Dendritic cell treated with granulocyte-macrophage colony-stimulating factor and Interleukin-4, amounts not matched to agents 40 ng/mL and 50 ng/mL, for 4 days (primary cell): ENCODE data around the gene SMIM12.

Experiments used
- H3K27ac Mint-ChIP-seq: one replicate; pipeline ENCODE4 v1.8.0; 2022; ENCODE audit warnings: mild to moderate bottlenecking, mixed read lengths
- H3K27me3 Mint-ChIP-seq: one replicate; pipeline ENCODE4 v1.8.0; 2022; ENCODE audit warnings: mild to moderate bottlenecking, mixed read lengths
- H3K36me3 Mint-ChIP-seq: one replicate; pipeline ENCODE4 v1.8.0; 2022; ENCODE audit warnings: low read depth, mixed read lengths
- H3K4me1 Mint-ChIP-seq: one replicate; pipeline ENCODE4 v1.8.0; 2022; ENCODE audit warnings: low read depth, mixed read lengths
- H3K4me3 Mint-ChIP-seq: one replicate; pipeline ENCODE4 v1.8.0; 2022; ENCODE audit warnings: mild to moderate bottlenecking, moderate library complexity, mixed read lengths
- H3K9me3 Mint-ChIP-seq: one replicate; pipeline ENCODE4 v1.8.0; 2022; ENCODE audit warnings: mixed read lengths
- intact Hi-C: fragments of 100-400 bp; cut with micrococcal nuclease; formaldehyde crosslinking; loops from one replicate; pipeline ENCODE4 v1.15.0; 2022

SMIM12 gene

DNA sequence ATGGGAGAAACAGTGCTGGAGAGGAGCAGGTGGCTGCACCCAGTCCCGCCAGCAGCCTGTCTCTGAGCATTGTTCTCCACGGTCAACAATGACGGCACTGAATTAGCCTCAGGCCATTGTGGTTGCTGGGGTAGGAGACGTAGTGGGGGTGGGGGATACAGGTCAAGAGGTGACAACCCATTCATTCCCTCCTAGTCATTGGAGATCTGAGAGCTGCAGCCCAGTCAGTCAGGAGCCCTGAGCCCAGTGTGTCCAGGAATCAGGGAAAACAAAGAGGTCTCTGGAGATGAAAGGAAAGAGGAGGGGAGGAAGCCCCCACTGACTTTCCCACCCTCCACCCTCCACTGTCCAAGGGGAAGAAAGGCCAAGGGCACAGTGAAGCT is 15.3 kb downstream of the SMIM12 start:
- Mint-ChIP-seq H3K4me1 (peaks cover 19% of the 10 kb centered on the region), H3K4me3 (no peak overlapping the region), H3K9me3 (no peaks in the 10 kb centered on the region), H3K27me3 (no peaks in the 10 kb centered on the region), H3K36me3 (peaks cover 24% of the 10 kb centered on the region), H3K27ac (no peak overlapping the region)
- intact Hi-C loops = no loop called here

DNA sequence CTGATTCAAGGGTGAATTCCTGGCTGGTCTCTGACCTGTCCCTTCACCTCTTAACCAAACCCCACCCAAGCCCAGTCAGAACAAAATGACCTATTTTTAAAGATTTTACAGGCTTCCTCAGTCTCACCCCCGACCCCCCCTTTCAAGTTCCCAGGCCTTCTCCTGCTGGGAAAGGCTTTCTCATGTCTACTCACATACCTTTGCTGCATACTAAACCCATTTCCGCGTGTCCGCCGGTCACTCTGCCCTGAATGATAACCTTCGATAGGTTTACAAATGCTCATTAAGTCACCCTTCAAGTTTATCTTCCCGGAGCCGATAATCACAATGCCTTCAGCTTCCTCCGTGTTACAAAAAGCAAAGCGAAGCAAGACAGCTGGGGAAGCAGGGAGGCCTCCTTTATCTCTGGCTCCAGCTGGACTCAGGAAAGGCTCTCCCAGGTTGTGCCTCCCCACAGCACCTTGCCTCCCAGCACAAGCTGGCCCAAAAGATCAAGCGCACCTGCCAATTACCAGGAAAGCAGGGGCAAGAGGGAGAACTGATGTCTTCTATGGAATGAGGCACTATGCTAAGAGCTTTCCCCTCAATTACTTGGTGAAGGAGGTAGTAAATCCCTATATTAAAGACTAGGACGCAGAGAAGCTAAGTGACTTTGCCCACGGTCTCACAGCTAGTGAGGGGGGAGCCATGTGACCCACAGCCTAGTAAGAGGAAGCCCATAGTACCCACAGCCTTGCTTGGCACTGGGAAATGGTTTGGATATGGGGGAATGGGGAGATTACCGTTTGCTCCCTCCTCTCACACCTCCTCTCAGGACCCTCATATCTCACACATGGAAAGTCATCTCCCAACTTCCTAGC is 15.9 kb downstream of the SMIM12 start:
- Mint-ChIP-seq H3K4me1 (peaks cover 18% of the 10 kb centered on the region), H3K4me3 (no peak overlapping the region), H3K27ac (no peak overlapping the region), H3K36me3 (peaks cover 17% of the 10 kb centered on the region), H3K27me3 (no peaks in the 10 kb centered on the region), H3K9me3 (no peaks in the 10 kb centered on the region)
- intact Hi-C loops = no loop called here

DNA sequence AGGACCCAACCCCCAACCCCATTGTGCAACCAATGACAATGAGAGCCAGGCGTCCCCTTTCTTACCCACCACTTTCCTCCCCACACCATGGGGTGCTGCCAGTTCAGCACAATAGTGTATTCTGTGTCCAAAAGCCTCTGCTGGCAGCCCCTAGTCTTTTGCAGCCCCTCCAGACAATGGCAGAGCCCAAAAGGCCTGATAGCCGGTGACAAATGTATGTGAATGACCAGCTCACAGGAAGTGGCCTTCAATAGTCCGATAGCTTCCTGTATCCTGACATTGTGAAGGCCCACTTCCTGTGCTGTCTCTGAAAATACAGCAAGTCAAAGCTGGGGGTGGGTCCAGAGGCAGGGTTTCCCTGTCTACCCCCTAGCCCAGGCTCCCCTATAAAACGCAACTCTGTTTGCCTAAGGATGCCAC is 16.6 kb downstream of the SMIM12 start:
- intact Hi-C loops = no loop called here
- Mint-ChIP-seq H3K36me3 (peaks cover 11% of the 10 kb centered on the region), H3K27me3 (no peaks in the 10 kb centered on the region), H3K4me1 (peaks cover 14% of the 10 kb centered on the region), H3K4me3 (no peak overlapping the region), H3K9me3 (no peaks in the 10 kb centered on the region), H3K27ac (no peak overlapping the region)

DNA sequence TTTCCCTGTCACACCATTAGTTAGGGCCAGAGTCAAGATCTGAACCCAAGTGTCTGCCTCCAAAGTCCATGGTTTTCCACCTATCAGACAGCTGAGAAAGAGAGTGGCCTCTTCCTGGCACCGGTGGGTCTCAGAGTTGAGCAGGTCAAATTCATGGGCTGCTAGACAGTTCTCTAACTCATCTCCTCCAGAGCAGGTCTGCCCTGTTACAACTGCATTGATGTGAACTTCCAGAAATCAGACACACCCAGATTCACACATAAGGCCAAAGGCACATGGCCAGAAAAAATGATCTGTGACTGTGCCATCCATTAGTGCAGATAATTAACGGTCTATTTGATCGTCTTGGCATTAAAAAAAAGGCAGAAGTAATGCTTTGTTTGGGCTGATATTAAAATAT is 17.5 kb downstream of the SMIM12 start:
- H3K9me3 Mint-ChIP-seq = no peaks in the 10 kb centered on the region
- no peak overlapping the region for H3K4me3 Mint-ChIP-seq
- no peaks in the 10 kb centered on the region for H3K27me3 Mint-ChIP-seq
- H3K36me3 Mint-ChIP-seq = peaks cover 2% of the 10 kb centered on the region
- no peak overlapping the region for H3K27ac Mint-ChIP-seq
- intact Hi-C loops = no loop called here
- peaks cover 14% of the 10 kb centered on the region for H3K4me1 Mint-ChIP-seq

DNA sequence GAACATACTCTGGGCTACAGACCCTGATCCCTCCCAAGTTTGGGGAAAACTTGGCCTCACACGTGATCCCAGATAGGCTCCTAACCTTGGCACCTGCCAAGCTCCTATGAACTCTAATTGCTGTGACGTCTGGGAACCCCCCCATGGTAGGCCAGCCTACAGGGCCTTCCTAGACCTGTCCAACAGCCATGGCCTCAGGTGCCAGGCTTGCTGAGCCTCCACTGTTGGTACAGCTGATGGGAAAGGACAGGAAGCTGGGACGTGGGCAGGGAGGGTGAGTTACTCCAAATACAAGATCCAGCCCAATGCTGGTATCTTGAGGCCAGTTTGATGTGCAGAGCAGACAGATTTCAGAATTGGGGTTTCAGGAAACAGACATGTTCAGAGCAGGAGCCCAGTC is 19.1 kb downstream of the SMIM12 start:
- H3K4me3 Mint-ChIP-seq = no peak overlapping the region
- H3K36me3 Mint-ChIP-seq = no peaks in the 10 kb centered on the region
- H3K27me3 Mint-ChIP-seq = no peaks in the 10 kb centered on the region
- H3K9me3 Mint-ChIP-seq = no peaks in the 10 kb centered on the region
- H3K27ac Mint-ChIP-seq = no peak overlapping the region
- H3K4me1 Mint-ChIP-seq = peaks cover 14% of the 10 kb centered on the region
- intact Hi-C loops = no loop called here

DNA sequence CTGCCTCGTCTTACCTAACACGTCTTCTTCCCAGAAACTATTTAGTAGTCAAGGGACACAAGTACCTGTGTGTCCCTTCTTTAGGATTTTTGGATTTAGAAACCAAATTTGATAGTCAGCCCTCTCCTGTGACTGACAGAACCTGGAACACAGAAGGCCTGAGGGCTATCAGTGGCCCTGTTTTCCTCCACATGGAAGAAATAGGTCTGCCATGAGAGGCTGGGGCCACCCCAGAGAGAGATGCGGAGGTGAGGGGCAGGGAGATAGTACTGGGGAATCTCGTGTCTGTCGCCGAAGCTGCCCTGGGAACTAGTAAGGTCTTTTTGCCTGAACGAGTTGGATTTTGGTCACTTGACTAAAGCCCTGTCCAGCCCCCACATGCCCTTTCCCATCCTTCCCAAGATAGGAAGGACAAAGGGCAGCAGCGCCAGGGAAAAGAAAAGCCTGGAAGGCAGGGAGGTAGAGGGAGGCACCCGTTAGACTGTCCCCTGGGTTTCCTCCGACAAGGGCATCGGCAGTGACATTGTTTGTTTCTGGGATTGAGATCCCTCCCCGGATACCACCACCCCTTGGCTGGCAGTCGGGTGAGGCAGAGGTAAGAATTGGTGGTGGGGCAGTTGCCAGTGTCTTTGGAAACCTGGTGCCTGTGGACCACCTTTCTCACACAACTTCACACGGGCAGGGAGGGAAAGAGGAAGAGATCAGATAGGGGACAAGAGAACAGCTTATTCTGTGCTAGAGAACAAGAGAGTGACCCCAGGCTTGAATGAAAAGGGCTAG is 19.8 kb downstream of the SMIM12 start:
- no peaks in the 10 kb centered on the region for H3K9me3 Mint-ChIP-seq
- intact Hi-C loops = no loop called here
- no peak overlapping the region for H3K27ac Mint-ChIP-seq
- no peaks in the 10 kb centered on the region for H3K36me3 Mint-ChIP-seq
- H3K4me1 Mint-ChIP-seq = peaks cover 14% of the 10 kb centered on the region
- H3K4me3 Mint-ChIP-seq = no peak overlapping the region
- no peaks in the 10 kb centered on the region for H3K27me3 Mint-ChIP-seq

DNA sequence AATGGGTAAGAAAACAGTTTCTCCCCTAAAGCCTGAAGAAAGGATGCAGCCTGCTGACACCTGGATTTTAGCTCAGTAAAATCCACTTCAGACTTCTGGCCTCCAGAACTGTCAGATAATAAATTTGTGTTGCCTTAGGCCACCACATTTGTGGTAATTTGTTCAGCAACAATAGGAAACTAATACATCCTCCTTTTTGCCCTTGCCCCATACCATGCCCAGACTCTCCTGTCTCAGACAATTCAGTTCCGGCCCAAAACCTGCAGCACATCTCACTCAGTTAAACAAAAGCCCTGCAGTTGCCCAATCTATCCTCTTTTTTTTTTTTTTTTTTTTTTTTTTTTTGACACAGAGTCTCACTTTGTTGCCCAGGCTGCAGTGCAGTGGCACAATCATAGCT is 25.8 kb downstream of the SMIM12 start:
- Mint-ChIP-seq H3K27ac (no peak overlapping the region), H3K36me3 (no peaks in the 10 kb centered on the region), H3K4me3 (no peak overlapping the region), H3K9me3 (no peaks in the 10 kb centered on the region), H3K4me1 (no peaks in the 10 kb centered on the region), H3K27me3 (no peaks in the 10 kb centered on the region)
- intact Hi-C loops = no loop called here

DNA sequence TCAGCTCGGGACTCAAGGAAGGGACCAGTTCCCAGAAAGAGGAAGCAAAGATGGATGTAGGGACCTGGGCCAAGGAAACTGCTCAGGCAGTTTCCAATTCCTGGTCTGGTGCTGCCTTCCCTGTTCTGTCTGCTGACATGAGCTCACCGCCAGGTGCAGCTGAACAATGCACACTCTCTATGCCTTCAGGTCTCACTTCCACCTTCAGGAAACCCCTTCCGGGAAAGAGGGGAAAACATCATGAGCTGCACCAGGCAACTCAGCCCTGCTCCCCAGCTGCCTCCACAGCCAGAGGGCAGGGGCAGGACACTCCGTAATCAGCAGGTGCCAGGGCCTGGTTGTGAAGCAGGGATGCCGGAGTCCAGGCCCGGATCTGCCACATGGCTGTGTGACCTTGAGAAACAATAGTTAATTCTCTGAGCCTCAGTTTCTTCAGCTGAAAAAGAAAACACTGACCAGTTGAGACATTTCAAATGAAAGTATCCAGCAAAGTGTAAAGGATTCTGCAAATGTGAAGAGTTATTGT is 27.8 kb downstream of the SMIM12 start:
- Mint-ChIP-seq H3K4me3 (no peak overlapping the region), H3K9me3 (no peaks in the 10 kb centered on the region), H3K27me3 (no peaks in the 10 kb centered on the region), H3K36me3 (no peaks in the 10 kb centered on the region), H3K27ac (no peak overlapping the region), H3K4me1 (no peaks in the 10 kb centered on the region)
- intact Hi-C loops = no loop called here

DNA sequence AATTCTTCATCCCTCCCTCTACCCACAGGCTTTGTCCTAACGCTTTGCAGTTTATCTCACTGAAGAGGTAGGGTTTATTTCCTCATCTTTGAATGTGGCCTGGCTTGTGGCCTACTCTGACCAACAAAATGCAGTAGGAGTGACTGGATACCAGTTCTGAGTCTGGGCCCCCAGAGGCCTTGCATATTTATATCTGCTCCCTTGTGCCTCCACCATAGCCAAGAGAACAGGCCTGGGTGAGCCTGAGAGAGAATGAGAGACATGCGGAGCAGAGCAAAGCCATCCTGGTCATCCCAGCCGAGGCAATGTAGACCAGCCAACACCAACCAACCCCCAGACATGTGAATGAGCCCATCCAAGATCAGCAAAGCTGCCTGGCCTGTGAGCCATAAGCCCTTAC is 30.3 kb downstream of the SMIM12 start:
- H3K27ac Mint-ChIP-seq = no peak overlapping the region
- no peak overlapping the region for H3K4me3 Mint-ChIP-seq
- H3K9me3 Mint-ChIP-seq = peaks cover 2% of the 10 kb centered on the region
- intact Hi-C loops = no loop called here
- H3K4me1 Mint-ChIP-seq = no peaks in the 10 kb centered on the region
- H3K36me3 Mint-ChIP-seq = no peaks in the 10 kb centered on the region
- no peaks in the 10 kb centered on the region for H3K27me3 Mint-ChIP-seq

DNA sequence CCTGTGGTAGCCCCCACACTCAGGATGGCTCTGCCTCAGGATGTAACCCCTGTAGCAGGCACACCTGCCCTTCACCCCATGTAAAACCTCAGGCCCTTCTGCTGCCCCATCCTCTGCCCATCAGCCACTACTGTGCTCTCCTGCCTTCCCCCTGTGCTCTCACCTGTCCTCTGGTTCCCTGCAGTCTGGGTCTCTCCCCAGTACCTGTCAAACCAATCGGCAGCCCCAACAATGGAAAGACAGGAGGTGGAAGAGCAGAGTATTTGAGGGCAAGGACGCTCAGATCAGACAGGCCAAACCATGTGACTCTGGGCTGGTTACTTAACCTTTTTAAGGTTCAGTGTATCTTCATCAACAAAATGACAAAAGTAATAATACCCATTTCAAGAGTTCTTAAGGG is 30.9 kb downstream of the SMIM12 start:
- Mint-ChIP-seq H3K36me3 (no peaks in the 10 kb centered on the region), H3K27me3 (no peaks in the 10 kb centered on the region), H3K9me3 (peaks cover 8% of the 10 kb centered on the region), H3K4me3 (no peak overlapping the region), H3K4me1 (no peaks in the 10 kb centered on the region), H3K27ac (no peak overlapping the region)
- intact Hi-C loops = no loop called here

DNA sequence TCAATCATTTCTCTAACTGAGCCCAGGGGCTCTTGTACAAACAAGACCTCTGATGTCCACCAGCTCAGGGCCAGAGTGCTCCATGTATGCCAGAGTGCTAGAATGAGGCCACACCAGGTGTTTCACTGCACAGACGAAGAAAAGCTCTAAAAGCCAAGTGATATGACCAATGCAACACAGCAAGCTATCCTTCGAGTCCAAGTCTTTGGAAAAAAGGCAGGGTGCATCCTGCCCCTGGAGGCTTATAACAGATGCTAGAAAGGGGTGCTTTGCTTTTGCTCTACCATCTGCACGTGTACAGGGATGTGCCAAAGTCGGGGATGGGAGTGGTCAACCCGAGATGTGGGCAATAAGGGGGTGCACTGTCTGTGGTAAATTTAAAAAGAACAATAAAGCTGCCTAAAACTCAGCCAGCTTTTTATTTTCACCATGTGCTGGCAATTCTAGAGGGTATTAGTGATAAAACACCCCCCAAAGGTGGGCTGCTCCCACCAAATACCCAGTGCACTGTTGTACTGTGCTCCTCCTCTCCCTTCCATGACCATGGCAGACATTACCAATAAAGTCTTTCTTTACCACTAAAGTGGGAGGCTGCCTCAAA is 32.1 kb downstream of the SMIM12 start:
- H3K9me3 Mint-ChIP-seq = peaks cover 8% of the 10 kb centered on the region
- no peaks in the 10 kb centered on the region for H3K36me3 Mint-ChIP-seq
- H3K4me1 Mint-ChIP-seq = no peaks in the 10 kb centered on the region
- no peak overlapping the region for H3K4me3 Mint-ChIP-seq
- no peaks in the 10 kb centered on the region for H3K27me3 Mint-ChIP-seq
- H3K27ac Mint-ChIP-seq = no peak overlapping the region
- intact Hi-C loops = no loop called here

DNA sequence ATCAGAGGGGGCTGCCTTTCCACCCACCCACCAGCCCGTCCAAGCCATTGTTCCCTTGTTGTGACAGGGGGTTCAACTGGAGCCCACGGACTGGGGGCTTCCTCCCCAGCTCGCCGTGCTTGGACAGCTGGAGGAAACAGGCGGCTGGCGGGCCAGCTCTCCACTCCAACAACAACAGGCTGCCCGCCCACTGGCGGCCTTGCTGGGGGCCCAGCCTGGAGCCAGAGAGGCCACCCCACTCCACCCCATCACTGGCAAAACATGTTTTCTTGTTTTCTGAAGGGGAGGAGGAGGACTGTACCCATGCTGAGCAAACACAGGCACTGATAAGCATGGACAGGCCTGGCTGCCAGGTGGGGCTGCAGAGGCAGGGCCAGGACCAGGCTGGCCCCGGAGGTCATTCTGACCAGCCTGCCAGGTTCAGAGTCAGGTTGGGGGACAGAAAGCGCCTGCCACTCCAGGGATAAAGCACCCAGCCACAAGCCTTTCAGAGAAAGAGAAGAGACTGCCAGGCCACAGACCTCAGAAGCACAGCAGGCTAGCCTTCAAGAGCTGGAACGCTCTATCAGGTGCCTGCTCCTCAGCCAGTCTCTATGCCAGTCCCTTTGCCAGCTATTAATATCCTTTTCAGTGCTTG is 34.0 kb downstream of the SMIM12 start:
- Mint-ChIP-seq H3K4me1 (no peaks in the 10 kb centered on the region), H3K27me3 (no peaks in the 10 kb centered on the region), H3K27ac (no peak overlapping the region), H3K9me3 (peaks cover 8% of the 10 kb centered on the region), H3K36me3 (no peaks in the 10 kb centered on the region), H3K4me3 (no peak overlapping the region)
- intact Hi-C loops = no loop called here

DNA sequence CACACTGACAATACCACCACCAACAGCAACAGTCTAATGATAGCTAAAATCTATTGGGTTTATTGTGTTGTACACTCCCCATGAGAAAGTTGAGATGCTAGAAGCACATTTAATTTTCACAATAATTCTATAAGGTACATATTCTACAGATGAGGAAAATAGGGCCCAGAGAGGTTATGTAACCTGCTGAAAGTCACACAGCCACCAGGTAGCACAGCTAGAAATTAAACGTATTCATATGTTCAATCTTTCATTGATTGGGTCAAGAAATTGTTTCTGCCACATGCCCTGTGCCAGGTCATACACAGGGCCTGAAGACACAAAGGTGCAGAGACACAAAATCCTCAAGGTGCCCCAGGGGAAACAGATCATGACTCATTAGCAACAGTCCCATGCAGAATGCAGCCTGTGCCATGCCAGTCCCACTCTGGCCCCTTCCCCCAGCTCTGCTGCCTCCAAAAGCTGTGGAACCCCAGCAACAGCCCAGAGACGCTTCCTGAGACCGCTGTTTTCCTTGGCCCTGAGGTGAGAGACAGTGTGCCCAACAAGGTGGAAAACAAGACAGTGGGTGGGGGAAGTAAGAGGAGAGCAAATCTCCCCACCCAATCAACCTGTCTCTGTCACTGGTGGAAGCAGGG is 34.6 kb downstream of the SMIM12 start:
- H3K4me1 Mint-ChIP-seq = no peaks in the 10 kb centered on the region
- H3K4me3 Mint-ChIP-seq = no peak overlapping the region
- peaks cover 8% of the 10 kb centered on the region for H3K9me3 Mint-ChIP-seq
- H3K27ac Mint-ChIP-seq = no peak overlapping the region
- H3K36me3 Mint-ChIP-seq = no peaks in the 10 kb centered on the region
- H3K27me3 Mint-ChIP-seq = no peaks in the 10 kb centered on the region
- intact Hi-C loops = no loop called here
